HG03135 (cell line): ENCODE data around the gene BLTP3A.
"Not testable (repeated sequence)": the region's sequence is repeated elsewhere in the genome, so short reads cannot be mapped to it uniquely, and the experiment has no call there.

Experiments
- ATAC-seq: cut with Tn5 transposase; IDR thresholded peaks from one replicate; pipeline ENCODE4 v1.9.1; 2021; ENCODE audit warnings: mild to moderate bottlenecking, moderate library complexity; ENCODE audit not compliant: unreplicated experiment

The BLTP3A gene

GRCh38 chr6:34788111-34788510, 3.8 kb upstream of the BLTP3A start:
- ATAC-seq = no peak

- peak; percentile 26 for ATAC-seq
These were observed 651 bp upstream of the BLTP3A start for GRCh38 chr6:34791164-34791700.

- no peak for ATAC-seq
These were observed 970 bp downstream of the BLTP3A start for GRCh38 chr6:34792605-34793500.

- no peak for ATAC-seq
These were observed 2.0 kb downstream of the BLTP3A start for GRCh38 chr6:34793877-34794276.

- ATAC-seq = no peak
These were observed 4.0 kb downstream of the BLTP3A start for GRCh38 chr6:34795836-34796425.

GRCh38 chr6:34798057-34798456, 6.2 kb downstream of the BLTP3A start:
- ATAC-seq = no peak

- ATAC-seq = no peak
These were observed 7.7 kb downstream of the BLTP3A start for GRCh38 chr6:34799547-34799946.

GRCh38 chr6:34804543-34804942, 12.7 kb downstream of the BLTP3A start:
- ATAC-seq = no peak

GRCh38 chr6:34805074-34805473, 13.2 kb downstream of the BLTP3A start:
- ATAC-seq = not testable (repeated sequence)

GRCh38 chr6:34806738-34807453, 15.0 kb downstream of the BLTP3A start:
- ATAC-seq = no peak

- ATAC-seq = not testable (repeated sequence)
These were observed 16.6 kb downstream of the BLTP3A start for GRCh38 chr6:34808473-34808872.

GRCh38 chr6:34809419-34809818, 17.5 kb downstream of the BLTP3A start:
- not testable (repeated sequence) for ATAC-seq

- ATAC-seq = no peak
These were observed 18.4 kb downstream of the BLTP3A start for GRCh38 chr6:34810017-34810882.

- ATAC-seq = peak; percentile 82
These were observed 19.2 kb downstream of the BLTP3A start for GRCh38 chr6:34810936-34811632.

GRCh38 chr6:34813028-34813713, 21.3 kb downstream of the BLTP3A start:
- no peak for ATAC-seq

GRCh38 chr6:34816635-34817301, 24.9 kb downstream of the BLTP3A start:
- ATAC-seq = no peak

- ATAC-seq = no peak
These were observed 25.6 kb downstream of the BLTP3A start for GRCh38 chr6:34817446-34817845.

- not testable (repeated sequence) for ATAC-seq
These were observed 27.1 kb downstream of the BLTP3A start for GRCh38 chr6:34818872-34819570.
